Activated CD4-positive, alpha-beta T cell treated with anti-CD3 and anti-CD28 coated beads for 48 hours (primary cell): ENCODE measurements around the gene EML3.
"Not testable (repeated sequence)": the region's sequence is repeated elsewhere in the genome, so short reads cannot be mapped to it uniquely, and the experiment has no call there.

Experiments used
- DNase-seq: peaks from one replicate; pipeline ENCODE4 v3.0.0-alpha.2; 2020

The EML3 gene

GRCh38 chr11:62567018-62567633 is 45.4 kb downstream of the EML3 start:
- DNase-seq = no peak

GRCh38 chr11:62566247-62566646 is 46.3 kb downstream of the EML3 start:
- no peak for DNase-seq

- no peak for DNase-seq
Measured at GRCh38 chr11:62565100-62565802, 47.3 kb downstream of the EML3 start.

- DNase-seq = not testable (repeated sequence)
Measured at GRCh38 chr11:62561677-62562230, 50.8 kb downstream of the EML3 start.

- peak; percentile 83 for DNase-seq
Measured at GRCh38 chr11:62560566-62561103, 51.9 kb downstream of the EML3 start.

- not testable (repeated sequence) for DNase-seq
Measured at GRCh38 chr11:62559626-62560025, 52.9 kb downstream of the EML3 start.

GRCh38 chr11:62559204-62559603 is 53.4 kb downstream of the EML3 start:
- DNase-seq = no peak

GRCh38 chr11:62558669-62559068 is 53.9 kb downstream of the EML3 start:
- DNase-seq = no peak

- DNase-seq = peak; percentile 74
Measured at GRCh38 chr11:62556875-62557631, 55.5 kb downstream of the EML3 start.

GRCh38 chr11:62556108-62556874 is 56.3 kb downstream of the EML3 start:
- DNase-seq = peak; percentile 88

- DNase-seq = peak; percentile 54
Measured at GRCh38 chr11:62555464-62556107, 57.0 kb downstream of the EML3 start.

- DNase-seq = no peak
Measured at GRCh38 chr11:62554387-62555167, 58.0 kb downstream of the EML3 start.

- DNase-seq = no peak
Measured at GRCh38 chr11:62553839-62554361, 58.7 kb downstream of the EML3 start.

- DNase-seq = peak; percentile 52
Measured at GRCh38 chr11:62553080-62553838, 59.3 kb downstream of the EML3 start.

GRCh38 chr11:62552485-62553079 is 60.0 kb downstream of the EML3 start:
- peak; percentile 32 for DNase-seq
